ENCODE measurements around the gene CXorf49.
"Not testable (repeated sequence)": the region's sequence is repeated elsewhere in the genome, so short reads cannot be mapped to it uniquely, and the experiment has no call there.

Gene CXorf49

GRCh38 chrX:71671938-71672337 is 46.1 kb downstream of the CXorf49 start:
- DNase-seq (ENCODE audit: low read depth in 2 of 2), result no peak

GRCh38 chrX:71671043-71671780 is 46.9 kb downstream of the CXorf49 start:
- no peak for DNase-seq (ENCODE audit: low read depth in 2 of 2)

- not testable (repeated sequence) for DNase-seq (ENCODE audit: low read depth in 2 of 2)
Observed at GRCh38 chrX:71669947-71670346, 48.1 kb downstream of the CXorf49 start.

- no peak for DNase-seq (ENCODE audit: low read depth in 2 of 2)
Observed at GRCh38 chrX:71669492-71669891, 48.6 kb downstream of the CXorf49 start.

- no peak for DNase-seq (ENCODE audit: low read depth in 2 of 2)
Observed at GRCh38 chrX:71668248-71668595, 49.9 kb downstream of the CXorf49 start.

- no peak for DNase-seq (ENCODE audit: low read depth in 2 of 2)
Observed at GRCh38 chrX:71667328-71668247, 50.5 kb downstream of the CXorf49 start, which contains the start of gene LOC101059915. TSS of gene LOC101059915 (plus strand) at chrX:71667546.

GRCh38 chrX:71666240-71667223 is 51.6 kb downstream of the CXorf49 start:
- no peak for DNase-seq (ENCODE audit: low read depth in 2 of 2)

GRCh38 chrX:71665747-71666146 is 52.3 kb downstream of the CXorf49 start:
- DNase-seq (ENCODE audit: low read depth in 2 of 2), result no peak

GRCh38 chrX:71664889-71665491 is 53.1 kb downstream of the CXorf49 start:
- no peak for DNase-seq (ENCODE audit: low read depth in 2 of 2)
